ENCODE measurements around the gene BEND5. TPM values are rescaled to one million over a fixed set of nuclear protein-coding genes. Genes with fewer than 3 reads are reported as not detected.

BEND5 gene
- total and polyA plus RNA-seq, 2 of the 8 experiments (the other 6 are each of a cell fraction or from before 2014, with no cell fraction given) = 3.8 to 7.5 TPM

DNA sequence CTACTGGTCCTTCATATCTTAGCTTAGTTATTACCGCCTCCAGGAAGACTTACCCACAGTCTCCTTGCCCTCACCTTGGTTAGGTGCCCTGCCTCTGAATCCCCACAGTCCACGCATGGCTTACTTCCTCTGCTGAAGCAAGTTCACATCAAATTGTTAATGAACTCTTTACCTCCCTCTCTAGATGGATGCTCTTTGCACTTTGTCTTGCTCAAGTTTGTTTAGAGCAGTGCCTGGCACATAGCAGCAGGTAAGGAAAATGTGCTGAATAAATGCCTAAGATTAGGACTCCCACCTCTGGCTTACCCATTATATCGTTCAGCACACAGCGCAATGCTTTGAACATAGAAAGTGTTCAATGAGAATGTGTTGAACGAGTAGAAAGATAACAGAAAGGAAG lies 90.5 kb downstream of the BEND5 start (continued):
- TF ChIP-seq, protein P1, sequence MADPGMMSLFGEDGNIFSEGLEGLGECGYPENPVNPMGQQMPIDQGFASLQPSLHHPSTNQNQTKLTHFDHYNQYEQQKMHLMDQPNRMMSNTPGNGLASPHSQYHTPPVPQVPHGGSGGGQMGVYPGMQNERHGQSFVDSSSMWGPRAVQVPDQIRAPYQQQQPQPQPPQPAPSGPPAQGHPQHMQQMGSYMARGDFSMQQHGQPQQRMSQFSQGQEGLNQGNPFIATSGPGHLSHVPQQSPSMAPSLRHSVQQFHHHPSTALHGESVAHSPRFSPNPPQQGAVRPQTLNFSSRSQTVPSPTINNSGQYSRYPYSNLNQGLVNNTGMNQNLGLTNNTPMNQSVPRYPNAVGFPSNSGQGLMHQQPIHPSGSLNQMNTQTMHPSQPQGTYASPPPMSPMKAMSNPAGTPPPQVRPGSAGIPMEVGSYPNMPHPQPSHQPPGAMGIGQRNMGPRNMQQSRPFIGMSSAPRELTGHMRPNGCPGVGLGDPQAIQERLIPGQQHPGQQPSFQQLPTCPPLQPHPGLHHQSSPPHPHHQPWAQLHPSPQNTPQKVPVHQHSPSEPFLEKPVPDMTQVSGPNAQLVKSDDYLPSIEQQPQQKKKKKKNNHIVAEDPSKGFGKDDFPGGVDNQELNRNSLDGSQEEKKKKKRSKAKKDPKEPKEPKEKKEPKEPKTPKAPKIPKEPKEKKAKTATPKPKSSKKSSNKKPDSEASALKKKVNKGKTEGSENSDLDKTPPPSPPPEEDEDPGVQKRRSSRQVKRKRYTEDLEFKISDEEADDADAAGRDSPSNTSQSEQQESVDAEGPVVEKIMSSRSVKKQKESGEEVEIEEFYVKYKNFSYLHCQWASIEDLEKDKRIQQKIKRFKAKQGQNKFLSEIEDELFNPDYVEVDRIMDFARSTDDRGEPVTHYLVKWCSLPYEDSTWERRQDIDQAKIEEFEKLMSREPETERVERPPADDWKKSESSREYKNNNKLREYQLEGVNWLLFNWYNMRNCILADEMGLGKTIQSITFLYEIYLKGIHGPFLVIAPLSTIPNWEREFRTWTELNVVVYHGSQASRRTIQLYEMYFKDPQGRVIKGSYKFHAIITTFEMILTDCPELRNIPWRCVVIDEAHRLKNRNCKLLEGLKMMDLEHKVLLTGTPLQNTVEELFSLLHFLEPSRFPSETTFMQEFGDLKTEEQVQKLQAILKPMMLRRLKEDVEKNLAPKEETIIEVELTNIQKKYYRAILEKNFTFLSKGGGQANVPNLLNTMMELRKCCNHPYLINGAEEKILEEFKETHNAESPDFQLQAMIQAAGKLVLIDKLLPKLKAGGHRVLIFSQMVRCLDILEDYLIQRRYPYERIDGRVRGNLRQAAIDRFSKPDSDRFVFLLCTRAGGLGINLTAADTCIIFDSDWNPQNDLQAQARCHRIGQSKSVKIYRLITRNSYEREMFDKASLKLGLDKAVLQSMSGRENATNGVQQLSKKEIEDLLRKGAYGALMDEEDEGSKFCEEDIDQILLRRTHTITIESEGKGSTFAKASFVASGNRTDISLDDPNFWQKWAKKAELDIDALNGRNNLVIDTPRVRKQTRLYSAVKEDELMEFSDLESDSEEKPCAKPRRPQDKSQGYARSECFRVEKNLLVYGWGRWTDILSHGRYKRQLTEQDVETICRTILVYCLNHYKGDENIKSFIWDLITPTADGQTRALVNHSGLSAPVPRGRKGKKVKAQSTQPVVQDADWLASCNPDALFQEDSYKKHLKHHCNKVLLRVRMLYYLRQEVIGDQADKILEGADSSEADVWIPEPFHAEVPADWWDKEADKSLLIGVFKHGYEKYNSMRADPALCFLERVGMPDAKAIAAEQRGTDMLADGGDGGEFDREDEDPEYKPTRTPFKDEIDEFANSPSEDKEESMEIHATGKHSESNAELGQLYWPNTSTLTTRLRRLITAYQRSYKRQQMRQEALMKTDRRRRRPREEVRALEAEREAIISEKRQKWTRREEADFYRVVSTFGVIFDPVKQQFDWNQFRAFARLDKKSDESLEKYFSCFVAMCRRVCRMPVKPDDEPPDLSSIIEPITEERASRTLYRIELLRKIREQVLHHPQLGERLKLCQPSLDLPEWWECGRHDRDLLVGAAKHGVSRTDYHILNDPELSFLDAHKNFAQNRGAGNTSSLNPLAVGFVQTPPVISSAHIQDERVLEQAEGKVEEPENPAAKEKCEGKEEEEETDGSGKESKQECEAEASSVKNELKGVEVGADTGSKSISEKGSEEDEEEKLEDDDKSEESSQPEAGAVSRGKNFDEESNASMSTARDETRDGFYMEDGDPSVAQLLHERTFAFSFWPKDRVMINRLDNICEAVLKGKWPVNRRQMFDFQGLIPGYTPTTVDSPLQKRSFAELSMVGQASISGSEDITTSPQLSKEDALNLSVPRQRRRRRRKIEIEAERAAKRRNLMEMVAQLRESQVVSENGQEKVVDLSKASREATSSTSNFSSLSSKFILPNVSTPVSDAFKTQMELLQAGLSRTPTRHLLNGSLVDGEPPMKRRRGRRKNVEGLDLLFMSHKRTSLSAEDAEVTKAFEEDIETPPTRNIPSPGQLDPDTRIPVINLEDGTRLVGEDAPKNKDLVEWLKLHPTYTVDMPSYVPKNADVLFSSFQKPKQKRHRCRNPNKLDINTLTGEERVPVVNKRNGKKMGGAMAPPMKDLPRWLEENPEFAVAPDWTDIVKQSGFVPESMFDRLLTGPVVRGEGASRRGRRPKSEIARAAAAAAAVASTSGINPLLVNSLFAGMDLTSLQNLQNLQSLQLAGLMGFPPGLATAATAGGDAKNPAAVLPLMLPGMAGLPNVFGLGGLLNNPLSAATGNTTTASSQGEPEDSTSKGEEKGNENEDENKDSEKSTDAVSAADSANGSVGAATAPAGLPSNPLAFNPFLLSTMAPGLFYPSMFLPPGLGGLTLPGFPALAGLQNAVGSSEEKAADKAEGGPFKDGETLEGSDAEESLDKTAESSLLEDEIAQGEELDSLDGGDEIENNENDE (IDR thresholded peaks at IDR 0.05; ENCODE audit: insufficient replicate concordance, low read length) = no peak
- no peak for TF ChIP-seq EP300 (IDR thresholded peaks at IDR 0.05; ENCODE audit: borderline replicate concordance in 1 of 2, low read depth in 2 of 2, low read length in 2 of 2)
- no peak for TF ChIP-seq SP4 (IDR thresholded peaks at IDR 0.05; ENCODE audit: low read length)
- TF ChIP-seq BRCA1 (IDR thresholded peaks at IDR 0.05; ENCODE audit: low read depth, low read length) = no peak
- no peak for TF ChIP-seq CEBPB (IDR thresholded peaks at IDR 0.05; ENCODE audit: low read depth, low read length)
- TF ChIP-seq GABPA (IDR thresholded peaks at IDR 0.05; ENCODE audit: borderline replicate concordance, insufficient read depth, low read length) = no peak
- TF ChIP-seq TEAD4 (IDR thresholded peaks at IDR 0.05; ENCODE audit: low read depth, low read length) = no peak
- no peak for TF ChIP-seq SUZ12 (IDR thresholded peaks at IDR 0.05; ENCODE audit: low read length)
- TF ChIP-seq RFX5 (IDR thresholded peaks at IDR 0.05; ENCODE audit: borderline replicate concordance, low read depth, low read length) = no peak
- no peak for TF ChIP-seq RNF2 (IDR thresholded peaks at IDR 0.05; ENCODE audit: borderline replicate concordance, low read depth, low read length, missing control alignments, poor library complexity, severe bottlenecking)

All from H1 (cell line).